ENCODE results near the gene PKHD1. TPM values are rescaled to one million over a fixed set of nuclear protein-coding genes. Genes with fewer than 3 reads are reported as not detected.

Gene PKHD1
- total and polyA plus RNA-seq, 2 of the 13 experiments (the other 11 are each of a cell fraction or from before 2014, with no cell fraction given), result 0.01 to 0.13 TPM

DNA sequence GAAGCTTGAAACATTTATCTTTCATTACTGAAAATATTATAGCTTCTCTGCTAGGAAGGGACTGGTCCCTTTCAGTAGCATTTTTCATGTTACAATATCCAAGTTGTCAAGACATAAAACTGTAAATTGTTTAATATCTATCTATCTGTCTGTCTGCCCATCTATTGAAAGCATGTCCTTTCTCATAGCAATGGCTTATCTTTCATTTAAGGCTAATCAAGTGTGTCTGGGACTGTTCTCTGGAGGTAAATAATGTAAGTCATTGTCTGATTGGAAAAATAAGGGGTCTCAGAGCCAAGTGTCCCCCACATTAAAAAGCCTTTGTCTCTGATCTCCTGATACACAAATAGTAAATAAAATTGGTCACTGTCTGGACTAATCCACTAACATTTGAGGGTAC, 135.5 kb downstream of the PKHD1 start:
- Histone ChIP-seq H3K4me3 (replicated peaks in 1 of 3; ENCODE audit: insufficient read depth in 1 of 3, low read depth in 2 of 3, low read length in 3 of 3) (no peak overlapping the region), H3K79me2 (ENCODE audit: insufficient read depth, low read length) (no peaks in the 10 kb centered on the region), H3K27me3 (ENCODE audit: control insufficient read depth in 1 of 2, insufficient read depth in 2 of 2, low read length in 2 of 2) (no peaks in the 10 kb centered on the region), H3K4me2 (ENCODE audit: low read depth, low read length) (no peak overlapping the region), H3K4me1 (ENCODE audit: insufficient read depth, low read length) (no peaks in the 10 kb centered on the region), H3K9me3 (ENCODE audit: low read length) (no peaks in the 10 kb centered on the region), H2AFZ (ENCODE audit: low read length) (no peak overlapping the region), H3K36me3 (replicated peaks in 1 of 2; ENCODE audit: control insufficient read depth in 1 of 2, insufficient read depth in 2 of 2, low read length in 2 of 2) (no peaks in the 10 kb centered on the region), H3K9ac (ENCODE audit: insufficient read depth, low read depth, low read length) (no peak overlapping the region), H4K20me1 (ENCODE audit: insufficient read depth, low read length) (no peaks in the 10 kb centered on the region), H3K27ac (ENCODE audit: extremely low read length, insufficient read depth, low read length) (no peak overlapping the region)
- FAIRE-seq (no peak), ATAC-seq (no peak), DNase-seq (ENCODE audit: low spot score) (no peak)
- POLR2A ChIA-PET, result no interaction called here
- intact Hi-C loops (cut with micrococcal nuclease; ENCODE audit: unreplicated experiment) (no loop called here), in situ Hi-C loops (cut with HindIII; ENCODE audit: extremely low pct_ligation_motif_present, low pct_unique_long_range_greater_than_20kb) (no loop called here)
- no TSS peak for BruUV-seq (replicated peaks)
- CTCF ChIA-PET (ENCODE audit: low intra/inter-chr PET ratio, low total read pairs), result no interaction called here
- TF ChIP-seq, protein P1, sequence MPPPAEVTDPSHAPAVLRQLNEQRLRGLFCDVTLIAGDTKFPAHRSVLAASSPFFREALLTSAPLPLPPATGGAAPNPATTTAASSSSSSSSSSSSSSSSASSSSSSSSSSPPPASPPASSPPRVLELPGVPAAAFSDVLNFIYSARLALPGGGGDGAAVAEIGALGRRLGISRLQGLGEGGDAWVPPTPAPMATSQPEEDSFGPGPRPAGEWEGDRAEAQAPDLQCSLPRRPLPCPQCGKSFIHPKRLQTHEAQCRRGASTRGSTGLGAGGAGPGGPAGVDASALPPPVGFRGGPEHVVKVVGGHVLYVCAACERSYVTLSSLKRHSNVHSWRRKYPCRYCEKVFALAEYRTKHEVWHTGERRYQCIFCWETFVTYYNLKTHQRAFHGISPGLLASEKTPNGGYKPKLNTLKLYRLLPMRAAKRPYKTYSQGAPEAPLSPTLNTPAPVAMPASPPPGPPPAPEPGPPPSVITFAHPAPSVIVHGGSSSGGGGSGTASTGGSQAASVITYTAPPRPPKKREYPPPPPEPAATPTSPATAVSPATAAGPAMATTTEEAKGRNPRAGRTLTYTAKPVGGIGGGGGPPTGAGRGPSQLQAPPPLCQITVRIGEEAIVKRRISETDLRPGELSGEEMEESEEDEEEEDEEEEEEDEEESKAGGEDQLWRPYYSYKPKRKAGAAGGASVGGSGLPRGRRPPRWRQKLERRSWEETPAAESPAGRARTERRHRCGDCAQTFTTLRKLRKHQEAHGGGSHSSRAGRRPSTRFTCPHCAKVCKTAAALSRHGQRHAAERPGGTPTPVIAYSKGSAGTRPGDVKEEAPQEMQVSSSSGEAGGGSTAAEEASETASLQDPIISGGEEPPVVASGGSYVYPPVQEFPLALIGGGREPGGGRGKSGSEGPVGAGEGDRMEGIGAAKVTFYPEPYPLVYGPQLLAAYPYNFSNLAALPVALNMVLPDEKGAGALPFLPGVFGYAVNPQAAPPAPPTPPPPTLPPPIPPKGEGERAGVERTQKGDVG (CRISPR knock-in tag; IDR thresholded peaks at IDR 0.05; ENCODE audit: borderline replicate concordance), result no peak
- TF ChIP-seq ZBTB37 (CRISPR knock-in tag; IDR thresholded peaks at IDR 0.05) (no peak), ZNF430 (CRISPR knock-in tag; IDR thresholded peaks at IDR 0.05) (no peak), GZF1 (CRISPR knock-in tag; IDR thresholded peaks at IDR 0.05) (no peak), ZNF660 (CRISPR knock-in tag; IDR thresholded peaks at IDR 0.05; ENCODE audit: borderline replicate concordance, low read depth) (no peak), HNRNPK (IDR thresholded peaks at IDR 0.05; ENCODE audit: low read depth, low read length, poor library complexity, severe bottlenecking) (no peak), HOXA7 (CRISPR knock-in tag; IDR thresholded peaks at IDR 0.05) (no peak), ZNF564 (CRISPR knock-in tag; IDR thresholded peaks at IDR 0.05) (no peak)
- TF ChIP-seq, protein P2, sequence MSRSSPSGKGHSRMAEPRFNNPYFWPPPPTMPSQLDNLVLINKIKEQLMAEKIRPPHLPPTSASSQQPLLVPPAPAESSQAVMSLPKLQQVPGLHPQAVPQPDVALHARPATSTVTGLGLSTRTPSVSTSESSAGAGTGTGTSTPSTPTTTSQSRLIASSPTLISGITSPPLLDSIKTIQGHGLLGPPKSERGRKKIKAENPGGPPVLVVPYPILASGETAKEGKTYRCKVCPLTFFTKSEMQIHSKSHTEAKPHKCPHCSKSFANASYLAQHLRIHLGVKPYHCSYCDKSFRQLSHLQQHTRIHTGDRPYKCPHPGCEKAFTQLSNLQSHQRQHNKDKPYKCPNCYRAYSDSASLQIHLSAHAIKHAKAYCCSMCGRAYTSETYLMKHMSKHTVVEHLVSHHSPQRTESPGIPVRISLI (CRISPR knock-in tag; IDR thresholded peaks at IDR 0.05; ENCODE audit: borderline replicate concordance), result no peak
- TF ChIP-seq, protein P3, sequence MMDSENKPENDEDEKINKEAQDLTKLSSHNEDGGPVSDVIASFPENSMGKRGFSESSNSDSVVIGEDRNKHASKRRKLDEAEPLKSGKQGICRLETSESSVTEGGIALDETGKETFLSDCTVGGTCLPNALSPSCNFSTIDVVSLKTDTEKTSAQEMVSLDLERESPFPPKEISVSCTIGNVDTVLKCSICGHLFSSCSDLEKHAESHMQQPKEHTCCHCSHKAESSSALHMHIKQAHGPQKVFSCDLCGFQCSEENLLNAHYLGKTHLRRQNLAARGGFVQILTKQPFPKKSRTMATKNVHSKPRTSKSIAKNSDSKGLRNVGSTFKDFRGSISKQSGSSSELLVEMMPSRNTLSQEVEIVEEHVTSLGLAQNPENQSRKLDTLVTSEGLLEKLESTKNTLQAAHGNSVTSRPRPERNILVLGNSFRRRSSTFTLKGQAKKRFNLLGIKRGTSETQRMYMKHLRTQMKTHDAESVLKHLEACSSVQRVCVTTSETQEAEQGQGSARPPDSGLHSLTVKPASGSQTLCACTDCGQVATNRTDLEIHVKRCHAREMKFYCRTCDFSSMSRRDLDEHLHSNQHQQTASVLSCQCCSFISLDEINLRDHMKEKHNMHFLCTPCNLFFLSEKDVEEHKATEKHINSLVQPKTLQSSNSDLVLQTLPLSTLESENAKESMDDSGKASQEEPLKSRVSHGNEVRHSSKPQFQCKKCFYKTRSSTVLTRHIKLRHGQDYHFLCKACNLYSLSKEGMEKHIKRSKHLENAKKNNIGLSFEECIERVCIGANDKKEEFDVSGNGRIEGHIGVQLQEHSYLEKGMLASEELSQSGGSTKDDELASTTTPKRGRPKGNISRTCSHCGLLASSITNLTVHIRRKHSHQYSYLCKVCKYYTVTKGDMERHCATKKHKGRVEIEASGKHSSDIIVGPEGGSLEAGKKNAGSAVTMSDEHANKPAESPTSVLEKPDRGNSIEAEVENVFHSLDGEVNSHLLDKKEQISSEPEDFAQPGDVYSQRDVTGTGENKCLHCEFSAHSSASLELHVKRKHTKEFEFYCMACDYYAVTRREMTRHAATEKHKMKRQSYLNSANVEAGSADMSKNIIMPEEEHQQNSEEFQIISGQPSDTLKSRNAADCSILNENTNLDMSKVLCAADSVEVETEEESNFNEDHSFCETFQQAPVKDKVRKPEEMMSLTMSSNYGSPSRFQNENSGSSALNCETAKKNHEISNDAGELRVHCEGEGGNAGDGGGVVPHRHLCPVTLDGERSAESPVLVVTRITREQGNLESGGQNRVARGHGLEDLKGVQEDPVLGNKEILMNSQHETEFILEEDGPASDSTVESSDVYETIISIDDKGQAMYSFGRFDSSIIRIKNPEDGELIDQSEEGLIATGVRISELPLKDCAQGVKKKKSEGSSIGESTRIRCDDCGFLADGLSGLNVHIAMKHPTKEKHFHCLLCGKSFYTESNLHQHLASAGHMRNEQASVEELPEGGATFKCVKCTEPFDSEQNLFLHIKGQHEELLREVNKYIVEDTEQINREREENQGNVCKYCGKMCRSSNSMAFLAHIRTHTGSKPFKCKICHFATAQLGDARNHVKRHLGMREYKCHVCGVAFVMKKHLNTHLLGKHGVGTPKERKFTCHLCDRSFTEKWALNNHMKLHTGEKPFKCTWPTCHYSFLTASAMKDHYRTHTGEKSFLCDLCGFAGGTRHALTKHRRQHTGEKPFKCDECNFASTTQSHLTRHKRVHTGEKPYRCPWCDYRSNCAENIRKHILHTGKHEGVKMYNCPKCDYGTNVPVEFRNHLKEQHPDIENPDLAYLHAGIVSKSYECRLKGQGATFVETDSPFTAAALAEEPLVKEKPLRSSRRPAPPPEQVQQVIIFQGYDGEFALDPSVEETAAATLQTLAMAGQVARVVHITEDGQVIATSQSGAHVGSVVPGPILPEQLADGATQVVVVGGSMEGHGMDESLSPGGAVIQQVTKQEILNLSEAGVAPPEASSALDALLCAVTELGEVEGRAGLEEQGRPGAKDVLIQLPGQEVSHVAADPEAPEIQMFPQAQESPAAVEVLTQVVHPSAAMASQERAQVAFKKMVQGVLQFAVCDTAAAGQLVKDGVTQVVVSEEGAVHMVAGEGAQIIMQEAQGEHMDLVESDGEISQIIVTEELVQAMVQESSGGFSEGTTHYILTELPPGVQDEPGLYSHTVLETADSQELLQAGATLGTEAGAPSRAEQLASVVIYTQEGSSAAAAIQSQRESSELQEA (CRISPR knock-in tag; IDR thresholded peaks at IDR 0.05; ENCODE audit: not compliant biosample characterization), result no peak

All from HepG2 (cell line).